Bronchial epithelial cell (primary cell): ENCODE data around the gene C11orf42. TPM values are rescaled to one million over a fixed set of nuclear protein-coding genes. Genes with fewer than 3 reads are reported as not detected.

Source experiments
- DNase-seq: peaks from one replicate; pipeline ENCODE4 v3.0.0-alpha.2; 2010; ENCODE audit warnings: low read depth
- FAIRE-seq: peaks from 2 replicates; lab custom pipeline; 2011; peaks lifted over from hg19 to GRCh38; lab: Jason Lieb, UNC
- H3K27me3 ChIP-seq: 2 replicates; pipeline ENCODE4 v1.5.1; 2011; ENCODE audit warnings: low read length; ENCODE audit not compliant: control insufficient read depth, insufficient read depth
- H3K36me3 ChIP-seq: 2 replicates; pipeline ENCODE4 v1.5.1; 2011; ENCODE audit warnings: low read length; ENCODE audit not compliant: control insufficient read depth, insufficient read depth
- H3K4me3 ChIP-seq: 2 replicates; pipeline ENCODE4 v1.5.1; 2011; ENCODE audit warnings: mild to moderate bottlenecking, low read depth, low read length, control low read depth
- CTCF ChIP-seq: IDR thresholded peaks from 2 replicates; pipeline ENCODE4 v1.5.1; 2011; ENCODE audit warnings: mild to moderate bottlenecking, moderate library complexity, low read length, control low read depth, inconsistent platforms; ENCODE audit not compliant: insufficient read depth, severe bottlenecking
- total RNA-seq: library from RNA; depleted of rRNA; stranded (reverse); fragments of >200 nt; gene quantifications from 2 replicates; pipeline ENCODE4 v1.2.1, GENCODE V29; 2014

C11orf42 gene
- total RNA-seq, 1 donor from 2014 or later: not detected

GRCh38 chr11:6249770-6250555 lies 44.6 kb downstream of the C11orf42 start:
- peak; percentile 88 for DNase-seq
- no peaks in the 10 kb centered on the region for H3K36me3 ChIP-seq
- no peaks in the 10 kb centered on the region for H3K27me3 ChIP-seq
- no peak for TF ChIP-seq CTCF
- no peak overlapping the region for H3K4me3 ChIP-seq
- no peak for FAIRE-seq

GRCh38 chr11:6251120-6251733 lies 45.9 kb downstream of the C11orf42 start:
- peak; percentile 58 for DNase-seq
- H3K4me3 ChIP-seq: no peak overlapping the region
- TF ChIP-seq CTCF: peak; percentile 86
- H3K27me3 ChIP-seq: peaks cover 2% of the 10 kb centered on the region
- peak; percentile 13 for FAIRE-seq
- no peaks in the 10 kb centered on the region for H3K36me3 ChIP-seq

- no peaks in the 10 kb centered on the region for H3K36me3 ChIP-seq
- no peak overlapping the region for H3K4me3 ChIP-seq
- peaks cover 3% of the 10 kb centered on the region for H3K27me3 ChIP-seq
- peak; percentile 59 for DNase-seq
- TF ChIP-seq CTCF: no peak
- FAIRE-seq: no peak
Observed at GRCh38 chr11:6251990-6252473, 46.7 kb downstream of the C11orf42 start.

GRCh38 chr11:6253197-6253596 lies 47.8 kb downstream of the C11orf42 start:
- Histone ChIP-seq H3K27me3 (peaks cover 10% of the 10 kb centered on the region), H3K36me3 (no peaks in the 10 kb centered on the region), H3K4me3 (no peak overlapping the region)
- FAIRE-seq (no peak), DNase-seq (no peak)
- no peak for TF ChIP-seq CTCF

- peaks cover 33% of the 10 kb centered on the region for H3K27me3 ChIP-seq
- DNase-seq: no peak
- no peak for FAIRE-seq
- no peak overlapping the region for H3K4me3 ChIP-seq
- no peaks in the 10 kb centered on the region for H3K36me3 ChIP-seq
- no peak for TF ChIP-seq CTCF
Observed at GRCh38 chr11:6258141-6258540, 52.8 kb downstream of the C11orf42 start.
